GM20000 (cell line): ENCODE data around the gene PRDM16.

ENCODE experiments used
- DNase-seq: peaks from one replicate; pipeline ENCODE4 v3.0.0; 2012; ENCODE audit warnings: low spot score
- CTCF ChIP-seq: IDR thresholded peaks from 2 replicates; pipeline ENCODE4 v1.5.1; 2012; ENCODE audit warnings: mild to moderate bottlenecking, control low read depth; ENCODE audit errors: extremely low read depth, missing control alignments

PRDM16 gene

GRCh38 chr1:3274972-3275371, 206.0 kb downstream of the PRDM16 start:
- DNase-seq: no peak

GRCh38 chr1:3275471-3276340, 206.7 kb downstream of the PRDM16 start:
- DNase-seq: no peak
- no peak for TF ChIP-seq CTCF

More at GRCh38 chr1:3274972-3275371, 206.0 kb downstream of the PRDM16 start:
- no peak for TF ChIP-seq CTCF

GRCh38 chr1:3276341-3276800, 207.4 kb downstream of the PRDM16 start:
- no peak for DNase-seq
- TF ChIP-seq CTCF: no peak

GRCh38 chr1:3277011-3277471, 208.0 kb downstream of the PRDM16 start:
- TF ChIP-seq CTCF: no peak
- DNase-seq: no peak

- no peak for DNase-seq
- TF ChIP-seq CTCF: no peak
These were observed 208.6 kb downstream of the PRDM16 start for GRCh38 chr1:3277623-3278022.

- TF ChIP-seq CTCF: no peak
- no peak for DNase-seq
These were observed 209.6 kb downstream of the PRDM16 start for GRCh38 chr1:3278416-3279181.

- no peak for TF ChIP-seq CTCF
- DNase-seq: no peak
These were observed 210.1 kb downstream of the PRDM16 start for GRCh38 chr1:3279182-3279470.
